Measurements from ENCODE around the gene C5orf63. TPM values are rescaled to one million over a fixed set of nuclear protein-coding genes. Genes with fewer than 3 reads are reported as not detected.
A peak's percentile ranks its signal among the peaks of the same experiment; 100 is the strongest.
"Not testable (repeated sequence)": the region's sequence is repeated elsewhere in the genome, so short reads cannot be mapped to it uniquely, and the experiment has no call there.

Gene C5orf63
- polyA plus RNA-seq, 3 donors: 11.6 to 13.3 (median 12.0) TPM

DNA sequence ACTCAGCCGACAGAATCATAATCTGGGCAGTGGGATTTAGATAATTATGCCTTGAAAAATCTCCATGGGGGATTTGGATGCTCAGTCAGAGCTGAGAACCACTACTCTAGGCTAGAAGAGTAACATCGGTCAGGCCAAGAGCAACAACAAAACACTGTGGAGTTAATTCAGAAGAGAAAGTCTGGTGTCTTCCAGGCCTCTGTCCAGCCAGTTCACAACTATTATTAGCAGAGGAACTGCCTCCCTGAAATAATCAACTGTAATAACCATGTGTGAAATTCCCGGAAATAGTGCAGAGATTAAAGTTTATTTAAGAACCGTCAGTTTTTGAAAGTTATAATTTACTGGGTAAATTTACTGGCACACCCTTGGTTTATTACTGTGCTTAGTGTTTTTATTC, 34.8 kb downstream of the C5orf63 start:
- DNase-seq (ENCODE audit: low read depth in 3 of 3, low spot score in 2 of 3): no peak

DNA sequence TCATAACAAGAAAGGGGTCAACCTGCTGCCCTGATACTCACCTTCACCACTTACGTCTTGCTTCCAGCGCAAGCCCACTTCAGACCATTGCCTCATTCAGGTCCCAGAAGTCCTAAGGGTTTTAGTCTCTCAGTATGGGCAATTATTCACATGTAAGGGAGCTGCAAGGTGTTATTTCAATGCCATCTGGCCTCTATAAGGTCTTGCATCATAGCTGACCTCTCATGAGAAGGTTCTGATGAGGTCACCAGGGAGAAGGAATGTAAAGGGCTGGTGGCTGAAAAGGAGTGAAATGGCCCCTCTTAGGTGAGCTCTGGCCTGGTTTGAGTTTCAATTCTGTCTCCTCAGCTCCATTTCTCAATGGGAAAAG, 41.5 kb downstream of the C5orf63 start:
- DNase-seq (ENCODE audit: low read depth in 3 of 3, low spot score in 2 of 3): no peak

DNA sequence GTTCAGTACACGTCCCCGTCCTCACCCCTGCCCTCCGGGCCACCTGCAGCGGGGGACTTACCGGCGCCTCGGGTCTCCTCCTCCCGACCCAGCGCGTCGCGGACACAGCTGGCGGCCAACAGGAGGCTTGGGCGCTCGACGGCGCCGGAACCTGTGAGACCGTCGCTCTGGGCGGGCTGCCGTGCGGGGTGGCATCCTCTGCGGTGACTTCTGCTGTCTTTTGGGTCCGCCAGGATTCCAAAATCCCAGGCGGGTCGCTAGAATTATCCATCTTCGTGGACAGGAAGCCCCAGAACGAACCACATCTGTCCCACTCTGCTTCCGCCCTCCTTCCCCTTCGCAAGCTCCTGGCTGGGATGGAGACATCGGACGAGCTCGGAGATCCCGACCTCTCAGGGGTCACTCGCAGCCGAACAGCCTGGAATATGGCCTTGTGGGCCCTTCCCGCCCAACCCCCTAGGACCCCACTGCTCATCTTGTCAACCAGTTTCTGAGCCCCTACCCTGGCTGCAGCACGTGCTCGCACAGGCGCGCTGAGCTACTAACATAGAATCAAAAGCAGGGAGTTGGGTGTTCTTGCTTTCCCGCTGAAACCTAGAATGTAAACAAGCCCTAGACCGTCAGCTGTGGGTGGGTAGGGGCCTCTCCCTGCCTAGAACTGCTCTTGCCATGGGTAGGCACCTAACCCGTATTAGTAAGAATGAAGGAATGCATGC, 42.0 kb downstream of the C5orf63 start:
- DNase-seq (ENCODE audit: low read depth in 3 of 3, low spot score in 2 of 3): no peak

DNA sequence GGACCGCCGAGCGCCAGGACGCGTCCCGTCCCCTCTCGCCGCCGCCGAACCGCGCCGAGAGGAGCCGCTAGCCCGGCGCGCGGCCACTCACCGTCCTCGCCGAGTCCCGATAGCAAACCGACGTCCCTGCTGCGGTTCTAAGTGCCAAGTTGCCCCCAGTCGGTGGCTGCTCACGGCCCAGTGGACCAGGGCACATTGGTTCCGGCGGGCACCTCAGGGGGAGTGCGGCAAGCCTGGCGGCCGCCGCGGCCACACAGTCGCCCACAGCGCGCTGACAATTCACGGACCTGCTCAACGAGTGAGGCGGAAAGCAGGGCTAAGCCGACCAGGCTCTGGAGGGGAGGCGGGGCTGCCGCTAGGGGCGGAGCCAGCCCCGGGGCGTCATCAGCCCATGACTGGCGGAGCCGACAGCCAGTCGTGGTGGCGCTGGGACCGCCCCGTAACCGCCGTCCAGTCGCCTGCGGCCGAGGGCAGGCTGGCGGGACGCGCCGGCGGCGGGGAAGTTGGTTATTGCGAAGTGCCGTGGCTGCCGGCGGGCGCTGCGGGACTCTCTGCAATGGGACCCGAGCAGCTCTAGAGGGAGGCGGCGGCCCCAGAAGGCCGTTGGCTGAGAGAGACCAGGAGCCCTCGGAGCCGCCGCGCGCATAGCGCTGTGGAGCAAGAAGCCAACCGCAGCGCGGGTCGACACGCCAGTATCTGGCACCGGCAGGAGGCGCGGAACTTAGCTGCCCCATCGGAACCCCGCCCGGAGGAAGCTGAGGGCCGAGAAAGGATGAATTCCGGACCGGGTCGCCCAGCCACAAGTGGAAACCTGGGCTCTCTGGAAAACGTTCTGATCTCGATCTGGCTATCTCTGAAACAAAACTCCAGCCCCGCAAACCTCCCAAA, 42.8 kb downstream of the C5orf63 start, which contains the start of gene MARCHF3:
Gene MARCHF3, minus strand, starts transcription at position 300 of the 888 bp plus-strand sequence. CDS start 112,387 bp downstream, outside the sequence.
- DNase-seq (ENCODE audit: low read depth in 3 of 3, low spot score in 2 of 3): peak; percentile 72 to 87 (median 85)

DNA sequence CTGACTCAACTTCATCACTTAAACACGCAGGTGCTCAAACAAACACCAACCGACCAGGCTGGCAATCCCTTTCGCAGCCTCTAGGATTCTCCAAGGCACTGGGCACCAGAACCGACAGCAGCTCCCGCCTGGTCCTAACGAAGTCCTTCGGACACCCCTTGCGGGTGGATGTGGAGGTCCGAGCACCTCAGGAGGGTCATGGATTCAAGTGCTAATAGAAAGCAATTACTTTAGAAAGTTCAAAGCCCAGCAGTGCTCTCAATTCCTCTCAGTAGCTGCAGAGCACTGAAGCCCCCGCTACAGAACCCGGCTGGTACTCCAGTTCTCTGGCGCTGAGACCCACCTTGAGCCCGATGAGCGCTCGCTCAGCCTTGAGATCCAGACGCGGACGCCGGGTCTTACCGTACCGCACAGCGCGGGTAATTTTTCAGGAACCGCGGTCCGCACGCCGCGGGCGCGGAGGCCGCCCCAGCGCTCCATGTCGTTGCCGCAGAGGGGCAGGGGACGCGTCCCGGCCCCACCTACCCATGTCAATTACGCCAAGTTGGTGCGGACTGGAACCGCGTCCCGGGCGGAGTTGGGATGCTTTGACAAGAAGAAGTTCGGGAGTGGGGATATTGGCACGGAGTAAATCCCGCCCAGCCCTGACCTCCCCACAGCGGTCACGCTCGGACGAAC, 43.6 kb downstream of the C5orf63 start:
- DNase-seq (ENCODE audit: low read depth in 3 of 3, low spot score in 2 of 3): peak in 2 of 3 donors; percentile 27 to 56

DNA sequence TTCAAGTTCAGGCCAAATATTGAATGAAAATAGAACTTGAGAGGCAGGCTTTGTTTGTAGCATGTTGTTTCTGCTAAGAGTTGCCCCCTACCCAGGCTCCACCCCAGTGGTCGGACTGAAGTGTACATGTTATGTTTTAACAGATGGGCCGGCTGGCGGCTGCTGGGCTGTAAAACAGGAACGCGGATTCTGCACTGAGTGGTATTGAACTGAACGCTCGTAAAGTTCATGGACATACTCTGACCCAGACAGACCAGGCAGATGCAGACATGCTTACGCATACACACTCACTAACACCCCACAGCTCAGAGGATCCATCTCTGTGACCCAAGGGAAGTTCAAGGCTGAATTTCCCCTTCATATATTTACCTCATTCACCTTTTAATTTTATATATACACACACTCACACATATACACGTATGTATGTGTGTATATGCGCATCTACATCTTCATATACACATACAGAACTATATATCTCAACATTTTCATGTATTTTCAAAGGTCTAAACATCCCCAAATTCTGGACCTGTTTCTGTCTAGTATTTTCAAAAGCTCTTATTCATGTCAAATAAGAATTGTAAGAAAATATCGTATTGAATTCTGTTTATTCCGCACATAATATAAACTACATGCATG, 44.4 kb downstream of the C5orf63 start:
- peak in 1 of 3 donors; percentile 23 for DNase-seq (ENCODE audit: low read depth in 3 of 3, low spot score in 2 of 3)

GRCh38 chr5:127027539-127027938, 45.8 kb downstream of the C5orf63 start:
- DNase-seq (ENCODE audit: low read depth in 3 of 3, low spot score in 2 of 3): no peak

DNA sequence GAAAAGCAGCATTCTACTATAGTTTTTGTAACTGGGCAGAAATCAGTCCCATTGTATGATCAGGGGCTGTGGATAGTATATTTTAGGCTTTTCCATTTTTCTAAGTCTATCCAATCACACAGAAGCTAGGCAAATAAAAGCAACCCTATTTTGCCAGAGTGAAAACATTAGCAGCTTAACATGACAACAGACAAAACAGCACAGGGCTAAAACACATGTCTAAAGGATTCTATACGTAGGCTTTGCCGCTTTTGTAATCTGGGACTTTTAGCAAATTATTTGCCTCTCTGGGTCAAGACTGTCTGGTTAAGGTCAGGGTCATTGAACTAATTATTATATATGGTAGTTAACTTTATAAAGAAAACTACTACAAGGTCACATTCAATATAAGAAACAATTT, 47.1 kb downstream of the C5orf63 start:
- DNase-seq (ENCODE audit: low read depth in 3 of 3, low spot score in 2 of 3): no peak

- no peak for DNase-seq (ENCODE audit: low read depth in 3 of 3, low spot score in 2 of 3)
These were observed 47.8 kb downstream of the C5orf63 start for GRCh38 chr5:127025467-127025866.

DNA sequence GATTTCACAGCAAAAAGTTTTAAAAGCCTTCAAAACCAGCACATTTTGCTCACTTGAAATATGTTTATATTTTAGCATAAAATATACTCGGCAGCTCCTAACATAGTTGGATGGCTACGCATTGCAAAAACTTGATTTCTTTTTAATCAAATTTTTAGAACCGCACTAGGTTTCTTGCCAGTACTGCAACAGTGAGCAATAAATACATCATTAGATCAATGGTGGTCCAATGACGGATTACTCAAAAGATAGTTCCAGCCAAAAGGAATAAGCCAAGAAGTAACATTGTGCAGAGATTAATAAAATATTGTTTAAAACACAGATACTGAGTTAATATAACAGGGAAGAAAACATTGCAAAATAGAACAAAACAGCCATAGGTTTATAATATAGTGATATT, 48.5 kb downstream of the C5orf63 start:
- no peak for DNase-seq (ENCODE audit: low read depth in 3 of 3, low spot score in 2 of 3)

GRCh38 chr5:127023552-127024191, 49.6 kb downstream of the C5orf63 start:
- DNase-seq (ENCODE audit: low read depth in 3 of 3, low spot score in 2 of 3): not testable (repeated sequence)

- no peak for DNase-seq (ENCODE audit: low read depth in 3 of 3, low spot score in 2 of 3)
These were observed 50.5 kb downstream of the C5orf63 start for GRCh38 chr5:127022846-127023245.

DNA sequence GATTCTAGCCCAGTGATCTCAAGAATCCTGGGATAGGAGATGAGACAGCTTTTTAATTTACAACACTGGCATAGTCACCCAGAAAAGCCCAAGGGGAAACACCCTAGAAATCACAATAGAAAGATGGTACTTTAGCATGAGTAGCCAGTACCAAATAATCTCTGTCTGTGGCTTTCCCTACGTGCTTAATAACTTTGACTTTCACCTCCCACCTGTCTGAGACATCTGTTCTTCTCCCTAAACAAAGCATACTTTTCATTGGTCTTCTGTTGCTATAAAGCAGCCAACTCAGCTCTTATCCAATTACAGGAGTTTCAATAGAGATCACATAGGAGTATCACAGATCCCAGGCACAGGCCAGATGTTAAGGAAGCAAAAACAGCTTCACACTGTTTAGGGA, 53.4 kb downstream of the C5orf63 start:
- no peak for DNase-seq (ENCODE audit: low read depth in 3 of 3, low spot score in 2 of 3)

DNA sequence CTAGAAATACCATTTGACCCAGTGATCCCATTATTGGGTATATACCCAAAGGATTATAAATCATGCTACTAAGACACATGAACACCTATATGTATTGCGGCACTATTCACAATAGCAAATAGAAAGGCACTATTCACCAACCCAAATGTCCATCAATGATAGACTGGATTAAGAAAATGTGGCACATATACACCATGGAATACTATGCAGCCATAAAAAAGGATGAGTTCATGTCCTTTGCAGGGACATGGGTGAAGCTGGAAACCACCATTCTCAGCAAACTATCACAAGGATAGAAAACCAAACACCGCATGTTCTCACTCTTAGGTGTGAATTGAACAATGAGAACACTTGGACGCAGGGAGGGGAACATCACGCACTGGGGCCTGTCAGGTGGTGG, 56.6 kb downstream of the C5orf63 start:
- not testable (repeated sequence) for DNase-seq (ENCODE audit: low read depth in 3 of 3, low spot score in 2 of 3)

- DNase-seq (ENCODE audit: low read depth in 3 of 3, low spot score in 2 of 3): no peak
These were observed 57.6 kb downstream of the C5orf63 start for GRCh38 chr5:127015716-127016115.

DNA sequence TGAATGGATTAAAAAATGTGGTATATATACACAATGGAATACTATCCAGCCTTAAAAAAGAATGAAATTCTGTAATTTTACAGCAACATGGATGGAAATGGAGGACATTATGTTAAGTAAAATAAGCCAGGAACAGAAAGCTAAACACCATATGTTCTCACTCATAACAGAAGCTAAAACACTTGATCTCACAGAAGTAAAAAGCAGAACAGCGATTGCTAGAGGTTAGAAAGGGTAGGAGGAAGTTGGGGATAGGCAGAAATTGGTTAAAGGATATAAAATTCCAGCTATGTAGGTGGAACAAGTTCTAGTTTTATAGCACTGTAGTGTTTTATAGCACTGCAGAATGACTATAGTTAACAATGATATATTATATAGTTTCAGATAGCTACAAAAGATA, 58.7 kb downstream of the C5orf63 start:
- DNase-seq (ENCODE audit: low read depth in 3 of 3, low spot score in 2 of 3): no peak

GRCh38 chr5:127013407-127013806, 59.9 kb downstream of the C5orf63 start:
- DNase-seq (ENCODE audit: low read depth in 3 of 3, low spot score in 2 of 3): no peak

- DNase-seq (ENCODE audit: low read depth in 3 of 3, low spot score in 2 of 3): no peak
These were observed 60.4 kb downstream of the C5orf63 start for GRCh38 chr5:127012916-127013315.

GRCh38 chr5:127011961-127012644, 61.2 kb downstream of the C5orf63 start:
- DNase-seq (ENCODE audit: low read depth in 3 of 3, low spot score in 2 of 3): no peak

DNA sequence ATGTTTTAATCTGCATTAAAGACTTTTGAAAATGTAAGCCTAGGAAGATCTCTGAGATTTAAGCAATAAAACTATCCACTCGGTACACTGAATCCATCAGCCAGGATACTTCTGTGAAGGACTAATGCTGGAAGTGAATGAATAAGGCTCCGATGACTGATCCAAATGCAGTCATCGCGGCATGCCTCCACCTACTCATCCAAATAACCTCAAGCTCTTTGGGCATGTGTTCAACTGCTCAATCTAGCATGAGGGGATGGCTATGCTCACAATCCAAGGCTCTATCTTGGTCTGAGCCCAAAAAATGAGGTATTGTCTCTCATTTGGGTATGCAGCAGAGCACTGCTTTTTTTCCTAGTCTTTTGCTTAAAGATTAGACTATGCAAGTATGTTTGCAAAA, 62.1 kb downstream of the C5orf63 start:
- DNase-seq (ENCODE audit: low read depth in 3 of 3, low spot score in 2 of 3): no peak

Data from right renal cortex interstitium (tissue), 3 donors.